Spleen (tissue), 11 donors: ENCODE data around the gene CITED1. TPM values are rescaled to one million over a fixed set of nuclear protein-coding genes. Genes with fewer than 3 reads are reported as not detected.
"Not testable (repeated sequence)": the region's sequence is repeated elsewhere in the genome, so short reads cannot be mapped to it uniquely, and the experiment has no call there.

ENCODE experiments used
- DNase-seq: peaks from one replicate; pipeline ENCODE4 v3.0.0-alpha.2; 2020
- H3K27ac ChIP-seq, 8 donors: fragments of 200-600 bp; sonication (generic) in 7 of 8; 1 replicate in 4 of 8; 2 replicates in 4 of 8; pipeline versions ENCODE4 v1.5.0 to v1.8.0; 2016 to 2021; ENCODE audit warnings: inconsistent platforms in 4 of 8, mild to moderate bottlenecking in 4 of 8, moderate library complexity in 1 of 8
- H3K27me3 ChIP-seq, 7 donors: fragments of 200-600 bp; sonication (generic) in 6 of 7; replicated peaks in 1 of 7; 1 replicate in 4 of 7; 2 replicates in 3 of 7; pipeline versions ENCODE4 v1.5.0 to v1.8.0; 2016 to 2021; ENCODE audit warnings: inconsistent platforms in 3 of 7, mild to moderate bottlenecking in 1 of 7
- H3K36me3 ChIP-seq, 6 donors: fragments of 200-600 bp; sonication (generic) in 5 of 6; 1 replicate in 4 of 6; 2 replicates in 2 of 6; pipeline versions ENCODE4 v1.5.0 to v1.8.0; 2016 to 2021; ENCODE audit warnings: inconsistent platforms in 2 of 6
- H3K4me1 ChIP-seq, 6 donors: fragments of 200-600 bp; sonication (generic) in 5 of 6; 1 replicate in 3 of 6; 2 replicates in 3 of 6; pipeline versions ENCODE4 v1.5.0 to v1.8.0; 2016 to 2021; ENCODE audit warnings: inconsistent platforms in 3 of 6
- H3K4me3 ChIP-seq, 8 donors: fragments of 200-600 bp; sonication (generic) in 7 of 8; 1 replicate in 4 of 8; 2 replicates in 4 of 8; pipeline versions ENCODE4 v1.5.0 to v1.8.0; 2016 to 2021; ENCODE audit warnings: inconsistent platforms in 4 of 8, mild to moderate bottlenecking in 4 of 8, moderate library complexity in 2 of 8
- H3K9me3 ChIP-seq, 8 donors: fragments of 200-600 bp; sonication (generic) in 7 of 8; 1 replicate in 4 of 8; 2 replicates in 4 of 8; pipeline versions ENCODE4 v1.5.0 to v1.8.0; 2016 to 2021; ENCODE audit warnings: inconsistent platforms in 4 of 8
- POLR2A ChIP-seq, 3 donors: fragments of 450-650 bp; IDR thresholded peaks; one replicate each; pipeline ENCODE4 v1.5.1; 2017; ENCODE audit warnings: antibody characterized with exemption in 3 of 3, mild to moderate bottlenecking in 1 of 3
- POLR2AphosphoS5 ChIP-seq, 3 donors: sonication (generic); formaldehyde crosslinking; IDR thresholded peaks; one replicate each; pipeline ENCODE4 v1.5.1; 2017; ENCODE audit warnings: antibody characterized with exemption in 3 of 3
- WGBS, 5 donors: extraction: QIAGEN DNeasy Blood & Tissue Kit in 3 of 5; methylation state at CpG; one replicate each; pipeline versions ENCODE4 v1.1.5 to v1.1.7; 2013 to 2018; 5-methylcytosine and 5-hydroxymethylcytosine counted together
- intact Hi-C: fragments of 100-400 bp; cut with DNase I; formaldehyde crosslinking; loops from one replicate; pipeline ENCODE4 v1.15.0; 2023; ENCODE audit warnings: low total_unique reads
- polyA plus RNA-seq, 3 donors: library from polyadenylated mRNA; stranded (reverse); fragments of 200-250 nt; gene quantifications; one replicate each; pipeline ENCODE4 v1.2.1, GENCODE V29; 2013
- total RNA-seq, 7 donors: library from RNA; depleted of rRNA in 3 of 7; stranded (reverse); fragments of >200 nt in 3 of 7; fragmentation: NEBNext Ultra II Directional in 4 of 7; extraction: Animal tissue kit (Norgen Biotek cat#: 25700) in 4 of 7; gene quantifications; one replicate each; pipeline versions ENCODE4 v1.1.0 to v1.2.1, GENCODE V29; 2016 to 2021
- TF ChIP-seq, protein P1 (sequence below), 11 experiments: fragments of 200-600 bp in 7 of 11; fragments of 450-650 bp in 4 of 11; sonication (generic) in 4 of 11; IDR thresholded peaks in 8 of 11; conservative IDR thresholded peaks in 3 of 11; 1 replicate in 7 of 11; 2 replicates in 4 of 11; pipeline versions ENCODE4 v1.4.0 to v1.8.0; 2016 to 2021; ENCODE audit warnings: antibody characterized with exemption in 11 of 11, inconsistent platforms in 4 of 11, mild to moderate bottlenecking in 1 of 11
- donor health status: healthy with polysubstance abuse.
- donor health status: DM: no; HTN: no; CAD: no; lungs with moderate emphysema.
- donor health status: DM: no; HTN: no; CAD: no.
- donor health status: Bipolar disorder and iron deficiency.
- donor health status: healthy.
- donor health status: DM: no; HTN: no; CAD: no.
- donor health status: DM: yes; HTN: yes; CAD: no.

Gene CITED1
- total and polyA plus RNA-seq, 10 donors: 0.33 to 0.73 (median 0.37) TPM; not detected in 5

DNA sequence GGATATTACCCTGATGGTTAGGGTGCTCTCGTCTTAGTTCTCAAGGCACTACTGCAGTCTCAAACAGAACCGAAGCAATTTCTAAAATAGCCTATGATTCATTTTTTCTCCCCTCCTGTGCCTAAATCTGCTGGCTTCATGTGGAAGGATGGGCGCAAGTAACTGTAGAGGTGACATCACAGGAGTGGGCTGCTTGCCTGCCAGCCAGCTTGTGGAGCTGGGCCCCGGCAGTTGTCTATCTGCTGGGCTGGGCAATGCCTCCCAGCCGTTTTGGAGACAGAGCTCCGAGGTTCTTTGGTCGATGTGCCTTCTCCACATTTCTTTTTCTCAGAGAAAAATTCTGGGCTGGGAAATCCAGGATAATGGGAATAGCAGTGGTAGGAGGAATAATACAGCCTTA is 34.3 kb upstream of the CITED1 start:
- Histone ChIP-seq H3K27ac (no peak overlapping the region), H3K4me3 (no peak overlapping the region), H3K9me3 (no peaks in the 10 kb centered on the region), H3K36me3 (peaks cover 0 to 13% (median 0%) of the 10 kb centered on the region in 6 donors), H3K4me1 (no peaks in the 10 kb centered on the region), H3K27me3 (no peaks in the 10 kb centered on the region)
- WGBS, 5 donors: 80 to 97% (median 93%) methylated on average over 7 of the region's 7 CpGs
- DNase-seq: no peak
- intact Hi-C loops: no loop called here
- TF ChIP-seq, protein P1, sequence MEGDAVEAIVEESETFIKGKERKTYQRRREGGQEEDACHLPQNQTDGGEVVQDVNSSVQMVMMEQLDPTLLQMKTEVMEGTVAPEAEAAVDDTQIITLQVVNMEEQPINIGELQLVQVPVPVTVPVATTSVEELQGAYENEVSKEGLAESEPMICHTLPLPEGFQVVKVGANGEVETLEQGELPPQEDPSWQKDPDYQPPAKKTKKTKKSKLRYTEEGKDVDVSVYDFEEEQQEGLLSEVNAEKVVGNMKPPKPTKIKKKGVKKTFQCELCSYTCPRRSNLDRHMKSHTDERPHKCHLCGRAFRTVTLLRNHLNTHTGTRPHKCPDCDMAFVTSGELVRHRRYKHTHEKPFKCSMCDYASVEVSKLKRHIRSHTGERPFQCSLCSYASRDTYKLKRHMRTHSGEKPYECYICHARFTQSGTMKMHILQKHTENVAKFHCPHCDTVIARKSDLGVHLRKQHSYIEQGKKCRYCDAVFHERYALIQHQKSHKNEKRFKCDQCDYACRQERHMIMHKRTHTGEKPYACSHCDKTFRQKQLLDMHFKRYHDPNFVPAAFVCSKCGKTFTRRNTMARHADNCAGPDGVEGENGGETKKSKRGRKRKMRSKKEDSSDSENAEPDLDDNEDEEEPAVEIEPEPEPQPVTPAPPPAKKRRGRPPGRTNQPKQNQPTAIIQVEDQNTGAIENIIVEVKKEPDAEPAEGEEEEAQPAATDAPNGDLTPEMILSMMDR (IDR thresholded peaks at IDR 0.05 in 8 of 11, conservative IDR thresholded peaks at IDR 0.05 in 3 of 11): no peak
- no peak for TF ChIP-seq POLR2A (IDR thresholded peaks at IDR 0.05)
- no peak for TF ChIP-seq POLR2AphosphoS5 (IDR thresholded peaks at IDR 0.05)

DNA sequence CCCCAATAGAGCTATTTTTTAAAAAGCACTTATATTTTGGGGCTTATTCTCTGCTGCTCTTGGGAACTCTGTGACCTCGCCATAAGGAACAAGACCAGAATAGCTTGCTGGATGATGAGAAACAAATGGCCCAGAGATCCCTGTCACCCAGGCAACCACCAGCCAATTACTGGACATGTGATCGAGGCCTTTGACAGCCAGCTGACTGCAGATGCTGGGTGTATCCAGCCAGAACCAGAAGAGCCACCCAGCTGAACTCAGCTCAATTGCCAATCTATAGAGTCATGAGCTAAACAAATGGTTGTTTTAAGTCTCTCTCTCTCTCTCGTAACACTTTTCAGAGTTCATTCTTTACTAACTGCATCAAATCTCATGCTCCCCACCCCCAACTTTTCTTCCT is 24.4 kb upstream of the CITED1 start:
- WGBS, 5 donors: 83 to 100% (median 91%) methylated on average over 3 of the region's 3 CpGs
- TF ChIP-seq, protein P1 (IDR thresholded peaks at IDR 0.05 in 8 of 11, conservative IDR thresholded peaks at IDR 0.05 in 3 of 11): no peak

DNA sequence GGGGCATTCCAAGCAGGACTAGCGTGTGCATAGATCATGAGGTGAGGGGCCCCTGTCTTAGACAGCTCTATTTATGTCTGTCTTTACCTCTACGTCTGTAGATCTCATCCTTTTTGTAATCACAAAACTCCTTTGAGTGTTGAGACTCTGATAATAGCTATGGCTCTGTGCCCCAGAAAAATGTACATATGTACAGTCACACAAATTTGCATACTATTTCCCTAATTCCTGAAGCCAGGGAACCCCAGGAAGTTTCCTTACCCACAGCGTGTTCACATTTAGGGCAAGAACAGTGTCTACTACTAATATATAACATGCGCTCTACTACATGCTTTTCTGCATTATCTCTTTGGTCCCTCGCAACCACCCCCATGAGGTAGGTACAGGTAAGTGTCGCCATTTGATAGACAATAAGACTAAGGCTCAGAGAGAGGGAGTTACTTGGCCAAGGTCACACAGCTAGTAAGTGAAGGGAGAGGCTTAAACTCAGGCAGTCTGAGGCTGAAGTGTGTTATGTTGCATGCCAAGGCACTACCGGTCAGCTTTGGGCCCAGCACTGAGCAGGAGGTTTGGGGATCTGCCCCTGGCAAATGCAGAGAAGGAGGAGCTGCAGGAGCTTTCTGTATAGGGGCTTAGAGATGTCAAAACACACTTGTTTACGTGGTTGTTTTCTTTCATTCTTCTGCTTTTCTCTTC is 21.0 kb upstream of the CITED1 start:
- intact Hi-C loops: no loop called here
- 72 to 94% (median 83%) methylated on average over 7 to 8 of the region's 8 CpGs for WGBS, 5 donors

More for the DNA sequence above, 24.4 kb upstream of the CITED1 start:
- intact Hi-C loops: no loop called here
- H3K4me1 ChIP-seq: no peaks in the 10 kb centered on the region
- H3K36me3 ChIP-seq: no peaks in the 10 kb centered on the region
- peaks cover 0 to 3% (median 0%) of the 10 kb centered on the region in 7 donors for H3K27me3 ChIP-seq
- H3K27ac ChIP-seq: no peak overlapping the region
- DNase-seq: no peak
- no peaks in the 10 kb centered on the region for H3K9me3 ChIP-seq
- no peak overlapping the region for H3K4me3 ChIP-seq

DNA sequence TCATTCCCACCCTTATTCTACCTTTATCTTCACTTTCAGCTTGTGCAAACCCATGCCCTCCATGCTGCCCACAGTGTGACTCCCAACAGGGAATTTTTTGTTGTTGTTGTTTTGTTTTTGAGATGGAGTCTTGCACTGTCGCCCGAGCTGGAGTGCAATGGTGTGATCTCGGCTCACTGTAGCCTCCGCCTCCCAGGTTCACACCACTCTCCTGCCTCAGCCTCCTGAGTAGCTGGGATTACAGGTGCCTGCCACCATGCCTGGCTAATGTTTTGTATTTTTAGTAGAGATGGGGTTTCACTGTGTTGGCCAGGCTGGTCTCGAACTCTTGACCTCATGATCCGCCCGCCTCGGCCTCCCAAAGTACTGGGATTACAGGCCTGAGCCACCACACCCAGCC is 13.9 kb upstream of the CITED1 start:
- H3K27ac ChIP-seq, H3K9me3 ChIP-seq, H3K4me1 ChIP-seq, H3K27me3 ChIP-seq, intact Hi-C loops, H3K4me3 ChIP-seq, DNase-seq, H3K36me3 ChIP-seq: not testable (repeated sequence)
- 88 to 100% (median 97%) methylated on average over 8 of the region's 8 CpGs for WGBS, 5 donors

More for the DNA sequence above, 21.0 kb upstream of the CITED1 start:
- no peak overlapping the region for H3K27ac ChIP-seq
- peaks cover 0 to 3% (median 0%) of the 10 kb centered on the region in 7 donors for H3K27me3 ChIP-seq
- no peak for DNase-seq
- TF ChIP-seq, protein P1 (IDR thresholded peaks at IDR 0.05 in 8 of 11, conservative IDR thresholded peaks at IDR 0.05 in 3 of 11): no peak
- TF ChIP-seq POLR2A (IDR thresholded peaks at IDR 0.05): no peak
- no peak for TF ChIP-seq POLR2AphosphoS5 (IDR thresholded peaks at IDR 0.05)
- H3K4me3 ChIP-seq: no peak overlapping the region
- H3K9me3 ChIP-seq: no peaks in the 10 kb centered on the region
- no peaks in the 10 kb centered on the region for H3K4me1 ChIP-seq
- H3K36me3 ChIP-seq: no peaks in the 10 kb centered on the region
